T-cell (primary cell): ENCODE results near the gene FOXK2. TPM values are rescaled to one million over a fixed set of nuclear protein-coding genes. Genes with fewer than 3 reads are reported as not detected.

Source experiments
- ATAC-seq, 4 experiments: fragments of 200-7000 bp in 3 of 4; fragments of 150-1000 bp in 1 of 4; cut with Tn5 transposase; replicated peaks in 1 of 4; 1 replicate in 3 of 4; 2 replicates in 1 of 4; pipeline ENCODE4 v1.10.0; 2021; ENCODE audit warnings: moderate library complexity in 3 of 4, mild to moderate bottlenecking in 2 of 4, moderate number of reproducible peaks in 1 of 4
- CTCF ChIA-PET, 2 donors: fragments of 300-600 bp; sonication (Branson Sonifier 250); formaldehyde crosslinking; loops; one replicate each; lab custom pipeline; 2022; ENCODE audit warnings: antibody characterized with exemption in 2 of 2; lab: Charles Lee
- POLR2A ChIA-PET, 2 donors: fragments of 300-600 bp; sonication (Branson Sonifier 250); formaldehyde crosslinking; loops; one replicate each; lab custom pipeline; 2022; ENCODE audit warnings: antibody characterized with exemption in 2 of 2; lab: Charles Lee
- DNase-seq, 35 experiments: peaks; one replicate each; pipeline versions ENCODE4 v3.0.0 to v3.0.0-alpha.2; 2013 to 2023
- H3K27ac ChIP-seq: one replicate; pipeline ENCODE4 v1.5.1; 2013; ENCODE audit warnings: low read length
- H3K27me3 ChIP-seq, 2 experiments: replicated peaks in 1 of 2; 1 replicate in 1 of 2; 2 replicates in 1 of 2; pipeline versions ENCODE4 v1.6.1 to v1.7.0; 2013; ENCODE audit warnings: low read length in 1 of 2, mixed read lengths in 1 of 2; ENCODE audit not compliant: control insufficient read depth in 2 of 2, insufficient read depth in 2 of 2; ENCODE audit errors: extremely low read depth in 1 of 2
- H3K36me3 ChIP-seq, 2 donors: 1 replicate in 1 of 2; 2 replicates in 1 of 2; pipeline versions ENCODE4 v1.6.1 to v1.7.0; 2013; ENCODE audit warnings: low read length in 1 of 2; ENCODE audit not compliant: control insufficient read depth in 2 of 2, insufficient read depth in 1 of 2; ENCODE audit errors: extremely low read depth in 1 of 2
- H3K4me1 ChIP-seq, 2 experiments: 1 replicate in 1 of 2; 2 replicates in 1 of 2; pipeline versions ENCODE4 v1.6.1 to v1.7.0; 2013; ENCODE audit warnings: low read length in 2 of 2, mixed read lengths in 1 of 2; ENCODE audit not compliant: insufficient read depth in 2 of 2, control insufficient read depth in 1 of 2; ENCODE audit errors: extremely low read depth in 1 of 2
- H3K4me3 ChIP-seq, 2 donors: 1 replicate in 1 of 2; 2 replicates in 1 of 2; pipeline versions ENCODE4 v1.5.1 to v1.7.0; 2013; ENCODE audit warnings: mild to moderate bottlenecking in 2 of 2, low read length in 1 of 2, moderate library complexity in 1 of 2; ENCODE audit not compliant: control insufficient read depth in 1 of 2; ENCODE audit errors: extremely low read depth in 1 of 2
- H3K9me3 ChIP-seq: 2 replicates; pipeline ENCODE4 v1.7.0; 2013
- H3K27ac Mint-ChIP-seq, 2 donors: one replicate each; pipeline ENCODE4 v1.8.0; 2020 to 2021; ENCODE audit warnings: mild to moderate bottlenecking in 2 of 2, mixed read lengths in 2 of 2
- H3K27me3 Mint-ChIP-seq, 2 donors: one replicate each; pipeline ENCODE4 v1.8.0; 2021 to 2022; ENCODE audit warnings: mixed read lengths in 2 of 2
- H3K36me3 Mint-ChIP-seq: one replicate; pipeline ENCODE4 v1.8.0; 2021; ENCODE audit warnings: mixed read lengths
- H3K4me1 Mint-ChIP-seq, 3 donors: one replicate each; pipeline ENCODE4 v1.8.0; 2020 to 2022; ENCODE audit warnings: mixed read lengths in 3 of 3, mild to moderate bottlenecking in 1 of 3
- H3K4me3 Mint-ChIP-seq, 3 donors: one replicate each; pipeline ENCODE4 v1.8.0; 2020 to 2022; ENCODE audit warnings: mild to moderate bottlenecking in 3 of 3, mixed read lengths in 3 of 3, moderate library complexity in 3 of 3
- H3K9me3 Mint-ChIP-seq, 3 donors: one replicate each; pipeline ENCODE4 v1.8.0; 2020 to 2022; ENCODE audit warnings: mixed read lengths in 3 of 3
- WGBS: methylation state at CpG from one replicate; pipeline ENCODE4 v1.1.5; 2013; ENCODE audit warnings: missing lambda C conversion rate; ENCODE audit not compliant: insufficient coverage; 5-methylcytosine and 5-hydroxymethylcytosine counted together
- total RNA-seq, 35 experiments: library from RNA in 6 of 35; stranded (reverse) in 6 of 35; fragments of 120-200 nt in 1 of 35; gene quantifications; one replicate each; pipeline versions ENCODE4 v1.2.1 to v1.2.4 and lab custom pipeline; 2013 to 2026

FOXK2 gene
- total RNA-seq, 5 donors from 2014 or later (not counting 1 experiment from before 2014, with no cell fraction given) = 45.8 to 65.5 (median 61.9) TPM

- CTCF ChIA-PET = no interaction called here
- no peak for DNase-seq
These were observed 8.4 kb downstream of the FOXK2 start for GRCh38 chr17:82527898-82528297.

DNA sequence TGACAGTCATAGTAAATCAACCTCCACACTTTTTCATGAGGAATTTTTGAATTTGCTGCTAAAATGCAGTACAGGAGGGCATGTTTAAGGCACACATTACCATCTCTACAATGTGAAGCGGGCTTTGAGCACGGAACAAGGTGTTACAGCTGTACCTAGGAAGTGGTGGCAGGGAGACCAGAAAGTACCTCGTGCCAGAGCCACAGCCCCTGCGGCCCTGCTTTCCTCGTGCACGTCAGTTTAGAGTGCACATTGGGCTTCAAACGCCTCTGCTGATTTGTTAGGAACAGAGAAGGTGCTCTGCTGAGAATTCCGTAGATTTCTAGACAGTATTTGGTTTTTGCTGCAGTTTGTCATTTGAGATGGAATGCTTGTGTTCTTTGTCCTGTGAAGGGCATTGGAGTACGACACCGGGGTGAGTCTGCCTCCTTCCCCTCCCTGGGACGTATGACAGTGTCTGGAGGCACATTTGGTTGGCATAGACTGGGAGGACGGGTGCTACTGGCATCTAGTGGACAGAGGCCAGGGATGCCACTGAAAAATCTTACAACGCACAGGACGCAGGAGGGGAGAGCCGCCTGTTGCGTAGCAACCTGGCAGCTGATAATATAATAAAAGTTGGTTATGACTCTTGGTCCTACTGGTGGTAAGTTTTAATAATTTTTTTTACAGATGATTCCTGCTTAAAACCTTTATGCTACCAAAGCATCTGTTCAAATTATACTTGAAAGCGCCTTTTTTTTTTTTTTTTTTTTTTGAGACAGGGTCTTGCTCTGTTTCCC lies 9.1 kb downstream of the FOXK2 start:
- Histone ChIP-seq H3K4me1 (peaks cover 17 to 45% of the 10 kb centered on the region in 2 experiments), H3K4me3 (no peak overlapping the region), H3K36me3 (no peaks in the 10 kb centered on the region), H3K9me3 (no peaks in the 10 kb centered on the region), H3K27ac (no peak overlapping the region), H3K27me3 (no peaks in the 10 kb centered on the region)
- Mint-ChIP-seq H3K27me3 (no peaks in the 10 kb centered on the region), H3K27ac (peak overlapping the region; percentile 10 to 68), H3K4me3 (peak overlapping the region in 1 of 3 donors; percentile 65), H3K36me3 (peaks cover 3% of the 10 kb centered on the region), H3K9me3 (no peaks in the 10 kb centered on the region), H3K4me1 (peaks cover 65 to 67% (median 66%) of the 10 kb centered on the region in 3 donors)
- WGBS = 56% methylated on average over 10 of the region's 17 CpGs
- peak; percentile 45 to 90 (median 52) for ATAC-seq
- POLR2A ChIA-PET = no interaction called here
- CTCF ChIA-PET = no interaction called here
- DNase-seq = peak in 5 of 35 experiments; percentile 8 to 34 (median 18)

More at GRCh38 chr17:82527898-82528297, 8.4 kb downstream of the FOXK2 start:
- Mint-ChIP-seq H3K9me3 (no peaks in the 10 kb centered on the region), H3K4me3 (peak overlapping the region in 1 of 3 donors; percentile 65), H3K4me1 (peaks cover 66 to 70% (median 68%) of the 10 kb centered on the region in 3 donors), H3K27ac (peak overlapping the region; percentile 10 to 68), H3K36me3 (peaks cover 3% of the 10 kb centered on the region), H3K27me3 (no peaks in the 10 kb centered on the region)
- Histone ChIP-seq H3K27me3 (no peaks in the 10 kb centered on the region), H3K9me3 (no peaks in the 10 kb centered on the region), H3K27ac (no peak overlapping the region), H3K4me3 (no peak overlapping the region), H3K4me1 (peaks cover 17 to 46% of the 10 kb centered on the region in 2 experiments), H3K36me3 (no peaks in the 10 kb centered on the region)
- 88% methylated on average over 4 of the region's 8 CpGs for WGBS
- ATAC-seq = no peak
- POLR2A ChIA-PET = interaction anchor here in 1 of 2 donors (0.6 kb wide), 1 partner anchor 18 kb away, joined by 5 read pairs; no protein-coding TSS in a partner anchor

DNA sequence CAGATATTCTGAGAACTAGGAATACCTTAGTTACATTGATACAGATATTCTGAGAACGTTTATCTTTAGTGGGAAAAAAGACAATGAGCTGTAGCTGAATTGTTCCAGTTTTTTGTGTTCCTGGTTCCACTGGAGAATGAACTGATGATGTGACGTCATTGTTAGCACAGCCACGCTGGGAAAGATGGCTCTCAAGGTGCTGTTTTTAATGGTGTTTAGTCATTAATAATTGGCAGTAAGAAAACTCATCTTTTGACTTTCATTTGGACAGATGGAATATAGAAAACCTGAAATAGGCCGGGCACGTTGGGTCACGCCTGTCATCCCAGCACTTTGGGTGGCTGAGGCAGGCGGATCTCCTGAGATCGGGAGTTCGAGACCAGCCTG lies 10.4 kb downstream of the FOXK2 start:
- ChIA-PET CTCF (interaction anchor here in 1 of 2 donors (0.7 to 1.0 kb wide), 2 partner anchors 10 to 24 kb away, joined by 3 read pairs; partner anchors contain the start of gene FOXK2), POLR2A (no interaction called here)
- Histone ChIP-seq H3K4me1 (peaks cover 14 to 42% of the 10 kb centered on the region in 2 experiments), H3K4me3 (no peak overlapping the region), H3K27me3 (no peaks in the 10 kb centered on the region), H3K9me3 (no peaks in the 10 kb centered on the region), H3K36me3 (no peaks in the 10 kb centered on the region), H3K27ac (no peak overlapping the region)
- Mint-ChIP-seq H3K36me3 (peaks cover 3% of the 10 kb centered on the region), H3K4me3 (peak overlapping the region in 1 of 3 donors; percentile 65), H3K27me3 (no peaks in the 10 kb centered on the region), H3K4me1 (peaks cover 67 to 69% (median 68%) of the 10 kb centered on the region in 3 donors), H3K27ac (no peak overlapping the region), H3K9me3 (no peaks in the 10 kb centered on the region)
- DNase-seq (no peak), ATAC-seq (no peak)
- 100% methylated on average over 6 of the region's 9 CpGs for WGBS

DNA sequence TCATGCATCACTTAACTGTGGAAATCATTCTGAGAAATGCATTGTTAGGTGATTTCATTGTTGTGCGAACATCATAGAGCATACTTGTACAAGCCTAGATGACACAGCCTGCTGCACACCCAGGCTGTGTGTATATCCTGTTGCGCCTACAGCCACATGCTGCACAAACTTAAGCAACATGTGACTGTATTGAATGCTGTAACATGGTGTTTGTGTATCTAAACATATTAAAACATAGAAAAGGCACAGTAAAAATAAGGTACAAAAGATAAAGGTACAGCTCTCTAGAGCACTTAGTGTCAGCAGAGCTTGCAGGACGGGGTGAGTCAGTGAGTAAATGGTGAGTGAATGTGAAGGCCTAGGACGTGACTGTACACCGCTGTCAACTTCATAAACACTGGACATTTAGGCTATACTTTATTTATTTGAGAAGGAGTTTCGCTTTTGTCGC lies 11.9 kb downstream of the FOXK2 start:
- DNase-seq (no peak), ATAC-seq (peak in 1 of 4 experiments; percentile 42)
- no peaks in the 10 kb centered on the region for H3K9me3 ChIP-seq
- no peaks in the 10 kb centered on the region for H3K27me3 Mint-ChIP-seq
- POLR2A ChIA-PET = no interaction called here
- CTCF ChIA-PET = no interaction called here
- no peaks in the 10 kb centered on the region for H3K9me3 Mint-ChIP-seq
- no peaks in the 10 kb centered on the region for H3K36me3 ChIP-seq
- no peaks in the 10 kb centered on the region for H3K27me3 ChIP-seq
- peak overlapping the region in 1 of 3 donors; percentile 42 for H3K4me3 Mint-ChIP-seq
- H3K27ac Mint-ChIP-seq = peak overlapping the region; percentile 16 to 48
- H3K4me1 ChIP-seq = peaks cover 14 to 39% of the 10 kb centered on the region in 2 experiments
- no peak overlapping the region for H3K4me3 ChIP-seq
- peaks cover 68 to 70% (median 70%) of the 10 kb centered on the region in 3 donors for H3K4me1 Mint-ChIP-seq
- H3K36me3 Mint-ChIP-seq = peaks cover 3% of the 10 kb centered on the region
- WGBS = 100% methylated on average over 4 of the region's 7 CpGs
- no peak overlapping the region for H3K27ac ChIP-seq

- Mint-ChIP-seq H3K36me3 (no peaks in the 10 kb centered on the region), H3K27ac (no peak overlapping the region), H3K9me3 (no peaks in the 10 kb centered on the region), H3K4me1 (peaks cover 62 to 72% (median 69%) of the 10 kb centered on the region in 3 donors), H3K27me3 (no peaks in the 10 kb centered on the region), H3K4me3 (peak overlapping the region in 1 of 3 donors; percentile 51)
- Histone ChIP-seq H3K4me1 (peaks cover 11 to 40% of the 10 kb centered on the region in 2 experiments), H3K4me3 (no peak overlapping the region), H3K27me3 (no peaks in the 10 kb centered on the region), H3K9me3 (no peaks in the 10 kb centered on the region), H3K27ac (no peak overlapping the region), H3K36me3 (peaks cover 0 to 3% of the 10 kb centered on the region in 2 donors)
- 81% methylated on average over 5 of the region's 7 CpGs for WGBS
- ChIA-PET CTCF (interaction anchor here in 1 of 2 donors (0.6 kb wide), 1 partner anchor 104 kb away, joined by 3 read pairs; no protein-coding TSS in a partner anchor), POLR2A (interaction anchor here in 1 of 2 donors (0.6 kb wide), 1 partner anchor 15 kb away, joined by 3 read pairs; the partner anchor contains the start of gene FOXK2)
- DNase-seq = no peak
- ATAC-seq = no peak
These were observed 14.9 kb downstream of the FOXK2 start for GRCh38 chr17:82534401-82534812.

- DNase-seq = no peak
- peaks cover 52 to 67% (median 65%) of the 10 kb centered on the region in 3 donors for H3K4me1 Mint-ChIP-seq
- POLR2A ChIA-PET = interaction anchor here in 1 of 2 donors (0.6 kb wide), 1 partner anchor 69 kb away, joined by 3 read pairs; no protein-coding TSS in a partner anchor
- H3K27me3 Mint-ChIP-seq = no peaks in the 10 kb centered on the region
- no peaks in the 10 kb centered on the region for H3K9me3 ChIP-seq
- H3K36me3 Mint-ChIP-seq = no peaks in the 10 kb centered on the region
- peak overlapping the region in 2 of 3 donors; percentile 37 to 51 for H3K4me3 Mint-ChIP-seq
- CTCF ChIA-PET = interaction anchor here (0.6 to 1.0 kb wide), 5 partner anchors 10 to 372 kb away, joined by 3 to 7 read pairs (median 3); partner anchors contain the start of gene FOXK2 (in 1 of the 2)
- no peaks in the 10 kb centered on the region for H3K9me3 Mint-ChIP-seq
- H3K4me3 ChIP-seq = no peak overlapping the region
- ATAC-seq = no peak
- WGBS = 79% methylated on average over 5 of the region's 6 CpGs
- no peak overlapping the region for H3K27ac ChIP-seq
- H3K4me1 ChIP-seq = peaks cover under 1 to 34% of the 10 kb centered on the region in 2 experiments
- H3K27me3 ChIP-seq = no peaks in the 10 kb centered on the region
- H3K36me3 ChIP-seq = peaks cover 0 to 3% of the 10 kb centered on the region in 2 donors
- H3K27ac Mint-ChIP-seq = peak overlapping the region; percentile 74 to 80
These were observed 17.1 kb downstream of the FOXK2 start for GRCh38 chr17:82536512-82537201.
